OCI-LY1 (cell line): ENCODE results near the gene PARD3.

Experiments used
- H2AFZ ChIP-seq: fragments of 200-600 bp; sonication (generic), shearing (Covaris generic); 2 replicates; pipeline ENCODE4 v1.6.0; 2014; ENCODE audit warnings: antibody characterized with exemption, mild to moderate bottlenecking, low read length
- H3F3A ChIP-seq: fragments of 200-600 bp; sonication (generic), shearing (Covaris generic); 2 replicates; pipeline ENCODE4 v1.6.0; 2014; ENCODE audit warnings: mild to moderate bottlenecking, antibody characterized with exemption, low read length, moderate library complexity; ENCODE audit not compliant: insufficient read depth
- H3K27ac ChIP-seq: fragments of 200-600 bp; sonication (generic); 2 replicates; pipeline ENCODE4 v1.5.1; 2014; ENCODE audit warnings: low read length, mixed run types, mild to moderate bottlenecking, low read depth; ENCODE audit not compliant: poor library complexity, severe bottlenecking
- H3K27me3 ChIP-seq: fragments of 200-600 bp; sonication (generic); 2 replicates; pipeline ENCODE4 v1.6.0; 2014; ENCODE audit warnings: antibody characterized with exemption, mild to moderate bottlenecking, low read length, moderate library complexity; ENCODE audit not compliant: insufficient read depth
- H3K36me3 ChIP-seq: fragments of 200-600 bp; sonication (generic); 2 replicates; pipeline ENCODE4 v1.6.1; 2014; ENCODE audit warnings: mild to moderate bottlenecking, antibody characterized with exemption, low read length, moderate library complexity, mixed read lengths; ENCODE audit not compliant: insufficient read depth
- H3K4me1 ChIP-seq: fragments of 200-600 bp; sonication (generic); 2 replicates; pipeline ENCODE4 v1.5.1; 2014; ENCODE audit warnings: mild to moderate bottlenecking, low read length, moderate library complexity; ENCODE audit not compliant: insufficient read depth, severe bottlenecking
- H3K4me2 ChIP-seq: fragments of 200-600 bp; sonication (generic), shearing (Covaris generic); 2 replicates; pipeline ENCODE4 v1.6.1; 2014; ENCODE audit warnings: low read length
- H3K4me3 ChIP-seq: fragments of 200-600 bp; sonication (generic); 2 replicates; pipeline ENCODE4 v1.5.1; 2014; ENCODE audit warnings: low read length, low read depth, mild to moderate bottlenecking, mixed read lengths; ENCODE audit not compliant: poor library complexity, severe bottlenecking
- H3K79me2 ChIP-seq: fragments of 200-600 bp; shearing (Covaris generic); 2 replicates; pipeline ENCODE4 v1.6.1; 2016; ENCODE audit warnings: mixed run types, low read length, mixed read lengths; ENCODE audit not compliant: insufficient read depth
- H3K9ac ChIP-seq: fragments of 200-600 bp; sonication (generic), shearing (Covaris generic); 2 replicates; pipeline ENCODE4 v1.6.1; 2014; ENCODE audit warnings: mild to moderate bottlenecking, low read length, mixed read lengths
- H3K9me2 ChIP-seq: fragments of 200-600 bp; sonication (generic), shearing (Covaris generic); 2 replicates; pipeline ENCODE4 v1.6.1; 2014; ENCODE audit warnings: low read depth, mild to moderate bottlenecking, low read length, mixed read lengths
- H3K9me3 ChIP-seq: fragments of 200-600 bp; shearing (Covaris generic); 2 replicates; pipeline ENCODE4 v1.6.1; 2014; ENCODE audit warnings: low read length, mixed read lengths
- H4K20me1 ChIP-seq: fragments of 200-600 bp; sonication (generic), shearing (Covaris generic); 2 replicates; pipeline ENCODE4 v1.6.0; 2016; ENCODE audit warnings: mild to moderate bottlenecking, low read length; ENCODE audit not compliant: insufficient read depth
- EZH2 ChIP-seq: fragments of 200-600 bp; sonication (generic), shearing (Covaris generic); IDR thresholded peaks from 2 replicates; pipeline ENCODE4 v1.8.0; 2017; ENCODE audit warnings: borderline replicate concordance, mixed run types, mild to moderate bottlenecking, antibody characterized with exemption, low read length, moderate library complexity, mixed read lengths
- TF ChIP-seq, protein P1 (sequence below): fragments of 200-600 bp; sonication (generic), shearing (Covaris generic); IDR thresholded peaks from 2 replicates; pipeline ENCODE4 v1.5.1; 2017; ENCODE audit warnings: mild to moderate bottlenecking, antibody characterized with exemption, low read length, moderate library complexity, mixed read lengths

The PARD3 gene

GRCh38 chr10:34797155-34797554 is 17.9 kb downstream of the PARD3 start:
- H2AFZ ChIP-seq = no peak overlapping the region
- no peak overlapping the region for H3K4me2 ChIP-seq
- H3K4me3 ChIP-seq = no peak overlapping the region
- H3K4me1 ChIP-seq = no peaks in the 10 kb centered on the region
- no peaks in the 10 kb centered on the region for H3K79me2 ChIP-seq
- TF ChIP-seq, protein P1, sequence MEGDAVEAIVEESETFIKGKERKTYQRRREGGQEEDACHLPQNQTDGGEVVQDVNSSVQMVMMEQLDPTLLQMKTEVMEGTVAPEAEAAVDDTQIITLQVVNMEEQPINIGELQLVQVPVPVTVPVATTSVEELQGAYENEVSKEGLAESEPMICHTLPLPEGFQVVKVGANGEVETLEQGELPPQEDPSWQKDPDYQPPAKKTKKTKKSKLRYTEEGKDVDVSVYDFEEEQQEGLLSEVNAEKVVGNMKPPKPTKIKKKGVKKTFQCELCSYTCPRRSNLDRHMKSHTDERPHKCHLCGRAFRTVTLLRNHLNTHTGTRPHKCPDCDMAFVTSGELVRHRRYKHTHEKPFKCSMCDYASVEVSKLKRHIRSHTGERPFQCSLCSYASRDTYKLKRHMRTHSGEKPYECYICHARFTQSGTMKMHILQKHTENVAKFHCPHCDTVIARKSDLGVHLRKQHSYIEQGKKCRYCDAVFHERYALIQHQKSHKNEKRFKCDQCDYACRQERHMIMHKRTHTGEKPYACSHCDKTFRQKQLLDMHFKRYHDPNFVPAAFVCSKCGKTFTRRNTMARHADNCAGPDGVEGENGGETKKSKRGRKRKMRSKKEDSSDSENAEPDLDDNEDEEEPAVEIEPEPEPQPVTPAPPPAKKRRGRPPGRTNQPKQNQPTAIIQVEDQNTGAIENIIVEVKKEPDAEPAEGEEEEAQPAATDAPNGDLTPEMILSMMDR = no peak
- no peak for TF ChIP-seq EZH2
- H4K20me1 ChIP-seq = no peaks in the 10 kb centered on the region
- no peaks in the 10 kb centered on the region for H3K36me3 ChIP-seq
- H3K9ac ChIP-seq = no peak overlapping the region
- H3K9me2 ChIP-seq = no peaks in the 10 kb centered on the region
- no peak overlapping the region for H3K27ac ChIP-seq
- H3K27me3 ChIP-seq = no peaks in the 10 kb centered on the region
- no peaks in the 10 kb centered on the region for H3K9me3 ChIP-seq
- H3F3A ChIP-seq = no peaks in the 10 kb centered on the region

GRCh38 chr10:34796133-34796532 is 19.0 kb downstream of the PARD3 start:
- H3K9me2 ChIP-seq = no peaks in the 10 kb centered on the region
- no peak overlapping the region for H3K9ac ChIP-seq
- H3K79me2 ChIP-seq = no peaks in the 10 kb centered on the region
- H3K4me3 ChIP-seq = no peak overlapping the region
- no peak overlapping the region for H2AFZ ChIP-seq
- H3K4me2 ChIP-seq = no peak overlapping the region
- H3K27me3 ChIP-seq = no peaks in the 10 kb centered on the region
- no peak overlapping the region for H3K27ac ChIP-seq
- H3F3A ChIP-seq = no peaks in the 10 kb centered on the region
- H3K9me3 ChIP-seq = no peaks in the 10 kb centered on the region
- no peaks in the 10 kb centered on the region for H4K20me1 ChIP-seq
- TF ChIP-seq, protein P1 = no peak
- TF ChIP-seq EZH2 = no peak
- no peaks in the 10 kb centered on the region for H3K4me1 ChIP-seq
- H3K36me3 ChIP-seq = no peaks in the 10 kb centered on the region

DNA sequence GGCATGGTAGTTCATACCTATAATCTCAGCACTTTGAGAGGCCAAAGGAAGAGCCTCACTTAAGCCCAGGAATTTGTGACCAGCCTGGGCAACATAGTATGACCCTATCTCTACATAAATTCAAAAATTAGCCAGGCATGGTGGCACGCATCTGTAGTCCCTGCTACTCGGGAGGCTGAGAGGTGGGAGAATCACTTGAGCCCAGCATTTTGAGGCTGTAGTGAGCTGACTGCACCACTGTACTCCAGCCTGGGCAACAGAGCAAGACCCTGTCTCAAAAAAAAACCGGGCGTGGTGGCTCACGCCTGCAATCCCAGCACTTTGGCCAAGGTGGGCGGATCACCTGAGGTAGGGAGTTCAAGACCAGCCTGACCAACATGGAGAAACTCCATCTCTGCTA is 19.8 kb downstream of the PARD3 start:
- H3K4me3 ChIP-seq = no peak overlapping the region
- H3K4me1 ChIP-seq = no peaks in the 10 kb centered on the region
- no peak overlapping the region for H3K9ac ChIP-seq
- H3K27ac ChIP-seq = no peak overlapping the region
- H3K79me2 ChIP-seq = no peaks in the 10 kb centered on the region
- no peaks in the 10 kb centered on the region for H3K27me3 ChIP-seq
- no peak overlapping the region for H2AFZ ChIP-seq
- H3K9me3 ChIP-seq = no peaks in the 10 kb centered on the region
- no peak for TF ChIP-seq EZH2
- TF ChIP-seq, protein P1 = no peak
- H3F3A ChIP-seq = no peaks in the 10 kb centered on the region
- H4K20me1 ChIP-seq = no peaks in the 10 kb centered on the region
- no peak overlapping the region for H3K4me2 ChIP-seq
- H3K36me3 ChIP-seq = no peaks in the 10 kb centered on the region
- no peaks in the 10 kb centered on the region for H3K9me2 ChIP-seq
